ENCODE results near the gene PPP4R2. TPM values are rescaled to one million over a fixed set of nuclear protein-coding genes. Genes with fewer than 3 reads are reported as not detected.

The PPP4R2 gene
- total and polyA plus RNA-seq, 4 experiments from 2014 or later = 30.7 to 77.0 (median 54.5) TPM

GRCh38 chr3:73101881-73102280 is 105.3 kb downstream of the PPP4R2 start:
- Histone ChIP-seq H3K4me1 (ENCODE audit: insufficient read depth, low read length) (no peaks in the 10 kb centered on the region), H3K36me3 (ENCODE audit: insufficient read depth, low read length) (no peaks in the 10 kb centered on the region), H3K9me3 (ENCODE audit: control insufficient read depth in 1 of 2, low read length in 2 of 2) (no peaks in the 10 kb centered on the region), H3K27me3 (ENCODE audit: insufficient read depth, low read length) (no peaks in the 10 kb centered on the region), H3K27ac (ENCODE audit: low read depth, low read length) (no peak overlapping the region), H3K4me3 (ENCODE audit: low read length in 2 of 2) (no peak overlapping the region)
- Mint-ChIP-seq H3K27ac (no peak overlapping the region), H3K9me3 (no peaks in the 10 kb centered on the region), H3K27me3 (peaks cover 1 to 6% of the 10 kb centered on the region in 2 donors), H3K36me3 (no peaks in the 10 kb centered on the region), H3K4me1 (peaks cover 0 to 5% (median 3%) of the 10 kb centered on the region in 4 donors), H3K4me3 (no peak overlapping the region)
- intact Hi-C loops (cut with micrococcal nuclease) = no loop called here
- CTCF ChIA-PET (ENCODE audit: partially characterized antibody) = interaction anchor here (0.6 to 3.2 kb wide), 8 partner anchors 11 to 403 kb away, joined by 3 to 32 read pairs (median 6); no protein-coding TSS in a partner anchor
- no peak for DNase-seq
- POLR2A ChIA-PET (ENCODE audit: partially characterized antibody) = no interaction called here

DNA sequence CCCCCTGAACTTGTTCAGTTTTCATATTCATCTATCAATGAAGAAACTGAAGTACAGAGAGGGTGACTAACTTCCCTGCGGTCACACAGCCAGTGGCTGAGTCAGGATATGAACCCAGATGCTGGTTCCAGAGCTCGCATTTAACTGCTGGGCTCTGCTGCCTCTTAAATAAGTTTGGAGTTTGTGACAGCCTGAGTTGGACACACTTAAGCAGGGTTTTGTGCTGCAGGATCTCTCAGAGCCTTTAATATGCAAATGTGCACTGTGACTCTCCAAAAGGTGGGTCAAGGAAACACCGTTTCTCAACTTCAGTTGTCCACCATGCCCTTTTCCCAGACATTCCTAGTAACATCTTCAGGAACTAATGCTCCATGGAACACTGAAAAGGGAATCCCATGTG is 110.6 kb downstream of the PPP4R2 start:
- H3K4me1 Mint-ChIP-seq = no peaks in the 10 kb centered on the region
- no peaks in the 10 kb centered on the region for H3K36me3 ChIP-seq (ENCODE audit: insufficient read depth, low read length)
- H3K4me1 ChIP-seq (ENCODE audit: insufficient read depth, low read length) = no peaks in the 10 kb centered on the region
- no peak for DNase-seq
- H3K27ac ChIP-seq (ENCODE audit: low read depth, low read length) = no peak overlapping the region
- H3K27me3 ChIP-seq (ENCODE audit: insufficient read depth, low read length) = no peaks in the 10 kb centered on the region
- H3K36me3 Mint-ChIP-seq = no peaks in the 10 kb centered on the region
- intact Hi-C loops (cut with micrococcal nuclease) = no loop called here
- no peak overlapping the region for H3K4me3 ChIP-seq (ENCODE audit: low read length in 2 of 2)
- POLR2A ChIA-PET (ENCODE audit: partially characterized antibody) = no interaction called here
- no peak overlapping the region for H3K27ac Mint-ChIP-seq
- H3K27me3 Mint-ChIP-seq = peaks cover 2 to 14% of the 10 kb centered on the region in 2 donors
- CTCF ChIA-PET (ENCODE audit: partially characterized antibody) = interaction anchor here (1.1 kb wide), 1 partner anchor 11 kb away, joined by 4 read pairs; no protein-coding TSS in a partner anchor
- H3K9me3 ChIP-seq (ENCODE audit: control insufficient read depth in 1 of 2, low read length in 2 of 2) = no peaks in the 10 kb centered on the region
- no peaks in the 10 kb centered on the region for H3K9me3 Mint-ChIP-seq
- H3K4me3 Mint-ChIP-seq = no peak overlapping the region

DNA sequence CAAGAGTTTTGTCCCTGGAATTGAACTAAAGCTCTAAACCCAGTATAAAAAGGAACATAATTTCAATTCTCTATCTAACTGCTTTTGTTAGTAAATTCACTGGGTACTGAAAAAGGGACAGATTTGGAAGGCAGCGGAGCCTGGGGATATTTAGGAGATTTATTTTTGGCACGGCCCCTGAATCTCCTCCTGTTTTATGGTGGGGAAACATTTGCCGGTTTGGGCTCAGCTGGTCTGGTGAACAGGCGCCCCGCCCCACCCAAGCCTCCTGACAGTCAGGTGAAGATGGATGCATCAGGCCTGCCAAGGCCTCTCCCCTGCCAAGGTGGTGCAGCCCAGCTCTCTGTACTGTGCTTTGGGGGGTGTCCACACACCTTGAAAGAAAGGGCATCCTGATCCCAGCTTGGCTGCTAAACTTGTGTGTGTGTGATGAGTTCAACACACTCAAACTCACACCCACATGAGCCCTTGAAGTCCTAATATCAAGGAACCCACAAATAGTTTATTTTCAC is 111.1 kb downstream of the PPP4R2 start:
- Mint-ChIP-seq H3K27me3 (peaks cover 2 to 14% of the 10 kb centered on the region in 2 donors), H3K27ac (no peak overlapping the region), H3K4me1 (no peaks in the 10 kb centered on the region), H3K4me3 (no peak overlapping the region), H3K9me3 (no peaks in the 10 kb centered on the region), H3K36me3 (no peaks in the 10 kb centered on the region)
- Histone ChIP-seq H3K27ac (ENCODE audit: low read depth, low read length) (no peak overlapping the region), H3K9me3 (ENCODE audit: control insufficient read depth in 1 of 2, low read length in 2 of 2) (no peaks in the 10 kb centered on the region), H3K36me3 (ENCODE audit: insufficient read depth, low read length) (no peaks in the 10 kb centered on the region), H3K27me3 (ENCODE audit: insufficient read depth, low read length) (no peaks in the 10 kb centered on the region), H3K4me3 (ENCODE audit: low read length in 2 of 2) (no peak overlapping the region), H3K4me1 (ENCODE audit: insufficient read depth, low read length) (no peaks in the 10 kb centered on the region)
- ChIA-PET CTCF (ENCODE audit: partially characterized antibody) (interaction anchor here (1.1 kb wide), 1 partner anchor 11 kb away, joined by 4 read pairs; no protein-coding TSS in a partner anchor), POLR2A (ENCODE audit: partially characterized antibody) (no interaction called here)
- intact Hi-C loops (cut with micrococcal nuclease) = no loop called here
- DNase-seq = no peak

- ChIA-PET CTCF (ENCODE audit: partially characterized antibody) (interaction anchor here (0.9 kb wide), 2 partner anchors 10 to 393 kb away, joined by 3 read pairs; no protein-coding TSS in a partner anchor), POLR2A (ENCODE audit: partially characterized antibody) (interaction anchor here (0.6 kb wide), 1 partner anchor 166 kb away, joined by 4 read pairs; no protein-coding TSS in a partner anchor)
- Histone ChIP-seq H3K4me3 (ENCODE audit: low read length in 2 of 2) (no peak overlapping the region), H3K27me3 (ENCODE audit: insufficient read depth, low read length) (no peaks in the 10 kb centered on the region), H3K4me1 (ENCODE audit: insufficient read depth, low read length) (no peaks in the 10 kb centered on the region), H3K27ac (ENCODE audit: low read depth, low read length) (no peak overlapping the region), H3K36me3 (ENCODE audit: insufficient read depth, low read length) (no peaks in the 10 kb centered on the region), H3K9me3 (ENCODE audit: control insufficient read depth in 1 of 2, low read length in 2 of 2) (no peaks in the 10 kb centered on the region)
- DNase-seq = no peak
- intact Hi-C loops (cut with micrococcal nuclease) = no loop called here
- no peaks in the 10 kb centered on the region for H3K36me3 Mint-ChIP-seq
- peaks cover 2 to 20% of the 10 kb centered on the region in 2 donors for H3K27me3 Mint-ChIP-seq
- H3K4me1 Mint-ChIP-seq = no peaks in the 10 kb centered on the region
- H3K4me3 Mint-ChIP-seq = no peak overlapping the region
- no peaks in the 10 kb centered on the region for H3K9me3 Mint-ChIP-seq
- H3K27ac Mint-ChIP-seq = no peak overlapping the region
Measured at GRCh38 chr3:73108750-73109149, 112.1 kb downstream of the PPP4R2 start.

GRCh38 chr3:73110530-73110929 is 113.9 kb downstream of the PPP4R2 start:
- Mint-ChIP-seq H3K4me1 (no peaks in the 10 kb centered on the region), H3K9me3 (no peaks in the 10 kb centered on the region), H3K36me3 (no peaks in the 10 kb centered on the region), H3K27ac (no peak overlapping the region), H3K27me3 (peaks cover 2 to 22% of the 10 kb centered on the region in 2 donors), H3K4me3 (no peak overlapping the region)
- no peak for DNase-seq
- H3K4me3 ChIP-seq (ENCODE audit: low read length in 2 of 2) = no peak overlapping the region
- no peaks in the 10 kb centered on the region for H3K36me3 ChIP-seq (ENCODE audit: insufficient read depth, low read length)
- intact Hi-C loops (cut with micrococcal nuclease) = no loop called here
- ChIA-PET CTCF (ENCODE audit: partially characterized antibody) (no interaction called here), POLR2A (ENCODE audit: partially characterized antibody) (no interaction called here)
- no peaks in the 10 kb centered on the region for H3K4me1 ChIP-seq (ENCODE audit: insufficient read depth, low read length)
- H3K27me3 ChIP-seq (ENCODE audit: insufficient read depth, low read length) = no peaks in the 10 kb centered on the region
- H3K27ac ChIP-seq (ENCODE audit: low read depth, low read length) = no peak overlapping the region
- H3K9me3 ChIP-seq (ENCODE audit: control insufficient read depth in 1 of 2, low read length in 2 of 2) = no peaks in the 10 kb centered on the region

DNA sequence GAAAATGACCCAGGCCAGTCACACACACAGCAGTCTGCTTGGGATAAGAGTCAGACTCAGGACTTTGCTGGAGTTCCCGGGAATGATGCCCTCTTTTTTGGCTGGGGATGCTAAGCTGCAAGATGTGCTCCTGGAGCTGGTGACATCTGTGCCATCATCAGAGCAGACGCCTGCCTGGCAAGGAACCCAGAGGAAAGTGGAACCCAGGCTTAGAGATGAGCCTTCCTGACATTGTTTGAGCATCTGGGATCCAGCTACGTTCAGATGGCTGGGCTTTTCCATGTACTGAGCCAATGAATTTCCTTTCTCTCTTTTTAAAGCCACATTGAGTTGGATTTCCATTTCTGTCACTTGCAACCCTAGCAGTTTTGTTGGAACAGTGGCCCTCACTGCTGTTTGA is 118.1 kb downstream of the PPP4R2 start:
- POLR2A ChIA-PET (ENCODE audit: partially characterized antibody) = no interaction called here
- H3K27me3 ChIP-seq (ENCODE audit: insufficient read depth, low read length) = no peaks in the 10 kb centered on the region
- no peak overlapping the region for H3K4me3 ChIP-seq (ENCODE audit: low read length in 2 of 2)
- H3K9me3 ChIP-seq (ENCODE audit: control insufficient read depth in 1 of 2, low read length in 2 of 2) = no peaks in the 10 kb centered on the region
- intact Hi-C loops (cut with micrococcal nuclease) = no loop called here
- no peak for DNase-seq
- Mint-ChIP-seq H3K4me1 (no peaks in the 10 kb centered on the region), H3K36me3 (no peaks in the 10 kb centered on the region), H3K9me3 (no peaks in the 10 kb centered on the region), H3K4me3 (no peak overlapping the region), H3K27ac (no peak overlapping the region), H3K27me3 (peaks cover 2 to 25% of the 10 kb centered on the region in 2 donors)
- CTCF ChIA-PET (ENCODE audit: partially characterized antibody) = no interaction called here
- no peak overlapping the region for H3K27ac ChIP-seq (ENCODE audit: low read depth, low read length)
- H3K4me1 ChIP-seq (ENCODE audit: insufficient read depth, low read length) = no peaks in the 10 kb centered on the region
- no peaks in the 10 kb centered on the region for H3K36me3 ChIP-seq (ENCODE audit: insufficient read depth, low read length)

GRCh38 chr3:73115806-73116205 is 119.2 kb downstream of the PPP4R2 start:
- peaks cover 2 to 18% of the 10 kb centered on the region in 2 donors for H3K27me3 Mint-ChIP-seq
- H3K27ac Mint-ChIP-seq = no peak overlapping the region
- no peaks in the 10 kb centered on the region for H3K4me1 Mint-ChIP-seq
- H3K4me3 Mint-ChIP-seq = no peak overlapping the region
- no peak for DNase-seq
- Histone ChIP-seq H3K9me3 (ENCODE audit: control insufficient read depth in 1 of 2, low read length in 2 of 2) (no peaks in the 10 kb centered on the region), H3K36me3 (ENCODE audit: insufficient read depth, low read length) (no peaks in the 10 kb centered on the region), H3K27me3 (ENCODE audit: insufficient read depth, low read length) (no peaks in the 10 kb centered on the region), H3K27ac (ENCODE audit: low read depth, low read length) (no peak overlapping the region), H3K4me3 (ENCODE audit: low read length in 2 of 2) (no peak overlapping the region), H3K4me1 (ENCODE audit: insufficient read depth, low read length) (no peaks in the 10 kb centered on the region)
- intact Hi-C loops (cut with micrococcal nuclease) = no loop called here
- ChIA-PET CTCF (ENCODE audit: partially characterized antibody) (interaction anchor here (1.3 kb wide), 1 partner anchor 30 kb away, joined by 4 read pairs; no protein-coding TSS in a partner anchor), POLR2A (ENCODE audit: partially characterized antibody) (no interaction called here)
- no peaks in the 10 kb centered on the region for H3K36me3 Mint-ChIP-seq
- no peaks in the 10 kb centered on the region for H3K9me3 Mint-ChIP-seq

All from CD4-positive, alpha-beta memory T cell (primary cell).